Adipocyte (in vitro differentiated cells): ENCODE data around the gene CCNL1.
A peak's percentile ranks its signal among the peaks of the same experiment; 100 is the strongest.

ENCODE experiments used
- DNase-seq: peaks from one replicate; pipeline ENCODE4 v3.0.0-alpha.2; 2015; ENCODE audit warnings: low read depth
- H3K27me3 ChIP-seq: replicated peaks from 2 replicates; pipeline ENCODE4 v1.7.0; 2013; ENCODE audit warnings: mild to moderate bottlenecking, low read length, moderate library complexity; ENCODE audit not compliant: control insufficient read depth, insufficient read depth
- H3K36me3 ChIP-seq: 2 replicates; pipeline ENCODE4 v1.7.0; 2013; ENCODE audit warnings: low read length, mild to moderate bottlenecking, moderate library complexity; ENCODE audit not compliant: control insufficient read depth, insufficient read depth, severe bottlenecking
- H3K4me1 ChIP-seq: 2 replicates; pipeline ENCODE4 v1.7.0; 2013; ENCODE audit warnings: mild to moderate bottlenecking, low read length, moderate library complexity; ENCODE audit not compliant: control insufficient read depth, insufficient read depth
- H3K4me3 ChIP-seq: 2 replicates; pipeline ENCODE4 v1.7.0; 2013; ENCODE audit warnings: mild to moderate bottlenecking, low read length, moderate library complexity
- H3K9ac ChIP-seq: 2 replicates; pipeline ENCODE4 v1.7.0; 2013; ENCODE audit warnings: mild to moderate bottlenecking, low read length, moderate library complexity
- H3K9me3 ChIP-seq: 2 replicates; pipeline ENCODE4 v1.7.0; 2013; ENCODE audit warnings: mild to moderate bottlenecking, low read length, moderate library complexity; ENCODE audit not compliant: control insufficient read depth

The CCNL1 gene

DNA sequence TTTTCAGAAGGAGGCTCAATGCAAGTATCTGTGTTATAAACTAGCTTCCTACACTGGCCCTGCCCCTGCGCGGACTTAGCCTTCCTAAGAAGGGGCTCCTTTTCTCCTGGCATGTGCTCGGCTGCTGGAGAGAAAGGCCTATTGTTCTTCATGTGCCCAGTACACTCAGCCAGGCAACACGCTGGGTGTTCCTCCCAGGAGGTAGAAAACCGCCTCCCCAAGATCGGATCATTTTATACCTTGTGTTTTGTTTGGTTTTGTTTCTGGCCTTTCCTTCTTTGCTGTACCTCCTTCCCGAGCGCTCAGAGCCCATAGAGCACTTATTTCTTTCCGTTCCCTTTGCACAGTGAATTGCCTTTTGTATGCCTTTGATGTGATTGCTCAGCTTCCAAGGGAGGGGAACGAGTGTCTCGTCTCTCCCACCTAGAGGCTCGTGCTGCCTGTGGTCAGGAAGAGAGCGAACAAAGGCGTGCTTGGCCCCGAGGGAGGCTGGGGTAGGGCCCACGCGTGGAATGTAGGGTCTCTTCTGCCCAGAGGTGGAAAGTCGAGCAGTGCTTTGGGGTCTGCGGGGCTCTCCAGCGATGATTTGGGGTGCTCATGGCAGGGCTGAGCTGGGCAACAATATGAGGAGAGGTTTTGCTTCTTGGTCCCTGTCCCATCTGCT is 30.0 kb downstream of the CCNL1 start:
- Histone ChIP-seq H3K4me1 (peaks cover 97% of the 10 kb centered on the region), H3K9me3 (no peaks in the 10 kb centered on the region), H3K27me3 (no peaks in the 10 kb centered on the region), H3K36me3 (no peaks in the 10 kb centered on the region), H3K4me3 (no peak overlapping the region), H3K9ac (peak overlapping the region; percentile 69)
- no peak for DNase-seq

DNA sequence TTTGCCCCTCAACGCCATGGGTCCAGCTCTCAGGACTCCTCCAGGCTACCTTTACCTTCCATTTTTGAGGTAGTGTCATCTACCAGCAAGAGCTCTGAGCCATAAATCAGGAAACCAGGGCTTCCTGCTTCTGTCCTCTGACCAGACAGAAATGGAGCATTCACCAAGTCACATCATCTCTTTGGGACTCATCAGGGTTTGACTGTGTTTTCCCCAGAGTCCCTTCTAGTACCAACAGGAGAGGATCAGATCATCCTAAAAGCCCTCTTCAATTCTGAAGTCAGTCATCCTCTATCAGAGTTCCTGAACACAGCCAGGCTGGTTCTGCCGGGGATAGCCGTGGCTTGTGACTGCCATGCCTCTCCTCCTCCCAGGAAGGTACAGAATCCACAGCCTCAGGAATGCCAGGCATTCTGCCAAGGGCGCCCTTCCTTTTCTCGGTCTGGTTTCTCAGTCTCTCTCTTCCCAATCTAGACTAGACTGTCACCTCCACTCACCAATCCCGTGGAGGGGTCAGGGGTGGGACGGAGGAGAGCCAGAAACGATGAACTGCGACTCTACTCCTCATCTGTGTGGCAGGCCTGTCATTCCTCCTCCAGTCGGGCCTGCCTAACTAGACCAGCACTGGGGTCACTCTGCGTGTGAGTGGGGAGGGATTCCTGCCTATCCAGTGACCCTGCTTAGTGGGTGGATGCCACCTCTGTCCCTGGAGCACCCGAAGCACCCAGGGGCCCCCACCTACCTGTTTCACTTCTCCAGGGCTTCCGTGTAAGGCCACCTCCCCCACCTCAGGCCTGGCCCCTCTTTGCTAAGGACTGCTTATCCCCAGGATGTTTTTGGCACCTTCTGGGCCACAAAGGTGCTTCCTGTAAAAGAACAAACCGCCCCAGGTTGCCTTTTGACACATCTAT is 30.9 kb downstream of the CCNL1 start:
- Histone ChIP-seq H3K27me3 (no peaks in the 10 kb centered on the region), H3K4me3 (no peak overlapping the region), H3K9me3 (no peaks in the 10 kb centered on the region), H3K9ac (peak overlapping the region; percentile 69), H3K36me3 (no peaks in the 10 kb centered on the region), H3K4me1 (peaks cover 91% of the 10 kb centered on the region)
- peak; percentile 50 for DNase-seq

- DNase-seq = peak; percentile 79
- peaks cover 82% of the 10 kb centered on the region for H3K4me1 ChIP-seq
- no peaks in the 10 kb centered on the region for H3K27me3 ChIP-seq
Observed at GRCh38 chr3:157127831-157128767, 31.8 kb downstream of the CCNL1 start.

DNA sequence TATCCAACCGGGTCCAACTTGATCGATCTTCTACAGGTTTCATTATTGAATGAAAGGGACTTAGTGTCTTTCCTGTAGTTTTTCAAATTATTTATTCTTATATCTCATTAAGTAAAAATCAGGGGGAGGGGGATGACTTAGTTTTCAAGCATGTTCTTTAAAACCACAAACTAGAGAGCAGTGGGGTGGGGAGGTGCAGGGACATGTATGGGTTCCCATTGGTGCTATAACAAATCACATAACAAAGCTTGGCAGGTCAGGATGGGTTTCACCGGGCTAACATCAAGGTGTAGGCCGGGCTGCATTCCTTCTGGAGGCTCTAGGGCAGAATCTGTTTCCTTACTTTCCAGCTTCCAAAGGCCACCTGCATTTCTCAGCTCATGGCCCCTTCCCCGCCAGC is 32.7 kb downstream of the CCNL1 start:
- H3K4me1 ChIP-seq = peaks cover 76% of the 10 kb centered on the region
- peak overlapping the region; percentile 7 for H3K9ac ChIP-seq
- H3K36me3 ChIP-seq = no peaks in the 10 kb centered on the region
- H3K9me3 ChIP-seq = no peaks in the 10 kb centered on the region
- no peaks in the 10 kb centered on the region for H3K27me3 ChIP-seq
- no peak for DNase-seq
- H3K4me3 ChIP-seq = no peak overlapping the region

More at GRCh38 chr3:157127831-157128767, 31.8 kb downstream of the CCNL1 start:
- no peaks in the 10 kb centered on the region for H3K9me3 ChIP-seq
- H3K9ac ChIP-seq = peak overlapping the region; percentile 69
- no peaks in the 10 kb centered on the region for H3K36me3 ChIP-seq
- H3K4me3 ChIP-seq = no peak overlapping the region

- no peaks in the 10 kb centered on the region for H3K36me3 ChIP-seq
- peaks cover 73% of the 10 kb centered on the region for H3K4me1 ChIP-seq
- H3K4me3 ChIP-seq = no peak overlapping the region
- H3K9ac ChIP-seq = peak overlapping the region; percentile 30
- H3K27me3 ChIP-seq = no peaks in the 10 kb centered on the region
- H3K9me3 ChIP-seq = no peaks in the 10 kb centered on the region
- DNase-seq = no peak
Observed at GRCh38 chr3:157126365-157126764, 33.6 kb downstream of the CCNL1 start.

- Histone ChIP-seq H3K9ac (peak overlapping the region; percentile 14), H3K4me3 (no peak overlapping the region), H3K4me1 (peaks cover 61% of the 10 kb centered on the region), H3K27me3 (no peaks in the 10 kb centered on the region), H3K9me3 (no peaks in the 10 kb centered on the region), H3K36me3 (no peaks in the 10 kb centered on the region)
- no peak for DNase-seq
Observed at GRCh38 chr3:157125101-157125500, 34.8 kb downstream of the CCNL1 start.

GRCh38 chr3:157123621-157124020 is 36.3 kb downstream of the CCNL1 start:
- Histone ChIP-seq H3K4me3 (no peak overlapping the region), H3K9me3 (no peaks in the 10 kb centered on the region), H3K27me3 (no peaks in the 10 kb centered on the region), H3K36me3 (no peaks in the 10 kb centered on the region), H3K4me1 (peaks cover 47% of the 10 kb centered on the region), H3K9ac (no peak overlapping the region)
- DNase-seq = no peak

DNA sequence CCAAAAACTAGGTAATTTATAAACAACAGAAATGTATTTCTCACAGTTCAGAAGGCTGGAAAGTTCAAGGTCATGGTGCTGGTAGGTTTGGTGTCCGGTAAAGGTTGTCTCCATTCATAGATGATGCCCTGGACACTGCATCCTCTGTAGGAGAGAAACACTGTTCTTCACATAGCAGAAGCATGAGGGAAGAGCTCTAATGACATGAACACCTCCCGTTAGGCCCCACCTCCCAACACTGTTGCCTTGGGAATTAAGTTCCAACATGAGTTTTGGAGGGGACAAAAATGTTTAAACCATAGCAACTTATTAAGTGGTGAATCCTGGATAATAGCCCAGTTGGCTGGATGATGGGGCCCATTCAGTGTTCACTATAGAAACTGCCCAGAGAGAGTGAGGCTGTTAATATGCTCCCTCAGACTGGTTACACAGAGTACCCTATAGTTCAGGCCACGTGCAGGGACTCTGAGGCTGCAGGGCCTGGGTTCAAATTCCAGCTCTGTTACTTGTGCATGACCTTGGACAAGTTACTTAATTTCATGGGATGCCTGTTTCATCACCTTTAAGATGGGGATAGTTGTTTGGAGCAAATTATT is 37.0 kb downstream of the CCNL1 start:
- Histone ChIP-seq H3K4me3 (no peak overlapping the region), H3K36me3 (no peaks in the 10 kb centered on the region), H3K27me3 (no peaks in the 10 kb centered on the region), H3K9ac (no peak overlapping the region), H3K4me1 (peaks cover 40% of the 10 kb centered on the region), H3K9me3 (no peaks in the 10 kb centered on the region)
- no peak for DNase-seq

- Histone ChIP-seq H3K27me3 (no peaks in the 10 kb centered on the region), H3K36me3 (no peaks in the 10 kb centered on the region), H3K9me3 (no peaks in the 10 kb centered on the region), H3K9ac (no peak overlapping the region), H3K4me3 (no peak overlapping the region), H3K4me1 (peaks cover 32% of the 10 kb centered on the region)
- DNase-seq = peak; percentile 69
Observed at GRCh38 chr3:157122116-157122515, 37.8 kb downstream of the CCNL1 start.

- Histone ChIP-seq H3K36me3 (no peaks in the 10 kb centered on the region), H3K9me3 (no peaks in the 10 kb centered on the region), H3K4me3 (no peak overlapping the region), H3K27me3 (no peaks in the 10 kb centered on the region), H3K9ac (no peak overlapping the region), H3K4me1 (peaks cover 26% of the 10 kb centered on the region)
- no peak for DNase-seq
Observed at GRCh38 chr3:157121522-157121921, 38.4 kb downstream of the CCNL1 start.
